ENCODE data around the gene LRRC27.

- TF ChIP-seq CTCF (IDR thresholded peaks at IDR 0.05; ENCODE audit: low read length) (no peak), EZH2 (IDR thresholded peaks at IDR 0.05; ENCODE audit: borderline replicate concordance, low read length) (no peak)
These were observed 32.3 kb upstream of the LRRC27 start for GRCh38 chr10:132299371-132300336.

Data from OCI-LY1 (cell line).